GM18507 (cell line): ENCODE measurements around the gene RNF8.
A peak's percentile ranks its signal among the peaks of the same experiment; 100 is the strongest.
"Not testable (repeated sequence)": the region's sequence is repeated elsewhere in the genome, so short reads cannot be mapped to it uniquely, and the experiment has no call there.

Experiments used
- DNase-seq: peaks from one replicate; pipeline ENCODE4 v3.0.0; 2011; ENCODE audit warnings: low read depth; ENCODE audit not compliant: insufficient read length; ENCODE audit errors: extremely low spot score
- FAIRE-seq: peaks from 2 replicates; lab custom pipeline; 2011; peaks lifted over from hg19 to GRCh38; lab: Jason Lieb, UNC

RNF8 gene

GRCh38 chr6:37389857-37390256 lies 36.1 kb downstream of the RNF8 start:
- DNase-seq (no peak), FAIRE-seq (no peak)

- FAIRE-seq (no peak), DNase-seq (no peak)
Observed at GRCh38 chr6:37391120-37391519, 37.3 kb downstream of the RNF8 start.

GRCh38 chr6:37392821-37393220 lies 39.0 kb downstream of the RNF8 start:
- FAIRE-seq: no peak
- no peak for DNase-seq

DNA sequence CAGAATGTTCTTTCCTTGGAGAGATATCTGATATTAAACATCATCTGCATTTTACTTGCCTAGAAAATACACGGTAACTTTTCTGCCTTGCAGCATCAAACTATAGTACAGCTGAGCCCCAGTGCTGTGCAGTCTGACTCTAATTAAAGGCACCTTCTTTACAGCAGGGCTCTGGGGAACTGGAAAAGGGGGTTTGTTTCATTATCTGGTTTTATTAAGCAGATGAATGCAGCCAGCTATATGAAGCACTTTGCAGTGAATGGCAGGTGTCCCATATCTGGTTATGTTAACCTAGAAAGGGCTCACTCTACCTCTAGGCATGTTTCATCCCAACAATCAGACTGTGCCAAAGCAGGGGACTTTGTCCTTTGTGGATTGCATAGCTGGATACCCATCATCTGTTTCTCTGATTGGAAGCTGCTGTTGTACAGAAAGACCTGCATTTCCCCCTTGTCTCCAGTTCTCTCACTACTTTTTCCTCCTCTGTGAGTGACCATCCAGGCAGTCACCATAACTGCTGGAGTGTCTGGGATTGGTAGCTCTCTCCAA lies 39.7 kb downstream of the RNF8 start:
- DNase-seq: no peak
- no peak for FAIRE-seq

- no peak for DNase-seq
- no peak for FAIRE-seq
Observed at GRCh38 chr6:37396571-37397180, 42.9 kb downstream of the RNF8 start.

DNA sequence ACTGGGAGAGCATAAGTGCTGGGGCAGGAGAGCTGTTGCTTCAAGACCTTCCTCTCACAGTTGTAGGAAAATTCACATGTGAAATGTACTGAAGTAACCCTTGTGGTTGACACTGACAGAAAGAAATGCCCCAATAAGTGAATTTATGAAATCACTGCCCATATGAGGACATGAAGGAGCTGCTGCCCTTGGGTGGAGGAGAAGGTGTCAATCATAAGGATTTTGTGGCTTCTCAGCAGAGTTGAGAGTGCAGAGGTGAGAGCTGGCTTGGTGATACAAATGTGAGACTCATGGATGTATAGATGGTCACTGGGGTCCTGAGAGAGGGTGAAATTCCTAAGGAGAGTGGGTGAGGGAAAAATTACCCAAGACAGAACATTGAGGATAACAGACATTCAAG lies 45.3 kb downstream of the RNF8 start:
- no peak for DNase-seq
- no peak for FAIRE-seq

DNA sequence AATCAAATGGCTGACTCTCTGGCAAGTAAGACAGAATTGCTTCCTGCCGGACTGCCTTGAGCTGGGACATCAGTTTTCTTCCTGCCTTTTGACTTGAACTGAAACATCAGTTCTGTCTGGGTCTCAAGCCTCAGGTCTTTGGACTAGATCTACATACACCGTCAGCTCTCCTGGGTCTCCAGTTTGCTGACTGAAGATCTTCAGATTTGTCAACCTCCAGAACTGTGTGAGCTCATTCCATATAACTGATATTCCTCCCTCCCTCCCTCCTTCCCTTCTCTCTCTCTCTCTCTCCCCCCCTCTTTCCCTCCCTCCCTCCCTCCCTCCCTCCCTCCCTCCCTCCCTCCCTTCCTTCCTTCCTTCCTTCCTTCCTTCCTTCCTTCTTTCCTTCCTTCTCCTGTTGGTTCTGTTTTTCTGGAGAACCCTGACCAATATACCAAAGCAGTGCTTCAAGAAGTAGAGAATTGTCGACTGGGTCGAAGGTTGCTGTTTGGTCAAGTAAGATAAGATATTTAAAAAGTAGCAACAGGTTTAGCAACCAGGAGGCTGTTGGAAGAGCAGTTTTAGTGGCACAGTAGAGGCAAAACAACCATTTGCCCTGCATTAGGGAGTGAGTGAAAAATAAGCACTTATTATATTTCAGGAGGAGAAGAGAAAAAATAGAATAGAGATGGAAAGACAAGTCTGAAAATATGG lies 46.2 kb downstream of the RNF8 start:
- FAIRE-seq (no peak), DNase-seq (no peak)

GRCh38 chr6:37401658-37402057 lies 47.9 kb downstream of the RNF8 start:
- not testable (repeated sequence) for FAIRE-seq, DNase-seq

- DNase-seq (no peak), FAIRE-seq (no peak)
Observed at GRCh38 chr6:37406726-37407341, 53.1 kb downstream of the RNF8 start.

DNA sequence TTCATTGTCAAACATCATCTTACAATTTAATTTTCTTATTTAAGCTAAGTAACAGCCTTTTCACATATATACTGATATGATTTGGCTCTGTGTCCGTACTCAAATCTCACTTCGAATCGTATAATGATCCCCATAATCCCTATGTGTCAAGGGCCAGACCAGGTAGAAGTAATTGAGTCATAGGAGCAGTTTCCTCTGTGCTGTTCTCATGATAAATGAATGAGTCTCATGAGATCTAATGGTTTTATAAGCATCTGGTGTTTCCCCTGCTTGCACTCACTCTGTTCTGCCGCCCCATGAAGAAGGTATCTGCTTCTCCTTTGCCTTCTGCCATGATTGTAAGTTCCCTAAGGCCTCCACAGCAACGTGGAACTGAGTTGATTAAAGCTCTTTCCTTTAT lies 54.2 kb downstream of the RNF8 start:
- FAIRE-seq: no peak
- DNase-seq: no peak

GRCh38 chr6:37409501-37409900 lies 55.7 kb downstream of the RNF8 start:
- FAIRE-seq (no peak), DNase-seq (no peak)

GRCh38 chr6:37417393-37417792 lies 63.6 kb downstream of the RNF8 start:
- FAIRE-seq: no peak
- no peak for DNase-seq

GRCh38 chr6:37418722-37419121 lies 64.9 kb downstream of the RNF8 start:
- no peak for DNase-seq
- FAIRE-seq: no peak

DNA sequence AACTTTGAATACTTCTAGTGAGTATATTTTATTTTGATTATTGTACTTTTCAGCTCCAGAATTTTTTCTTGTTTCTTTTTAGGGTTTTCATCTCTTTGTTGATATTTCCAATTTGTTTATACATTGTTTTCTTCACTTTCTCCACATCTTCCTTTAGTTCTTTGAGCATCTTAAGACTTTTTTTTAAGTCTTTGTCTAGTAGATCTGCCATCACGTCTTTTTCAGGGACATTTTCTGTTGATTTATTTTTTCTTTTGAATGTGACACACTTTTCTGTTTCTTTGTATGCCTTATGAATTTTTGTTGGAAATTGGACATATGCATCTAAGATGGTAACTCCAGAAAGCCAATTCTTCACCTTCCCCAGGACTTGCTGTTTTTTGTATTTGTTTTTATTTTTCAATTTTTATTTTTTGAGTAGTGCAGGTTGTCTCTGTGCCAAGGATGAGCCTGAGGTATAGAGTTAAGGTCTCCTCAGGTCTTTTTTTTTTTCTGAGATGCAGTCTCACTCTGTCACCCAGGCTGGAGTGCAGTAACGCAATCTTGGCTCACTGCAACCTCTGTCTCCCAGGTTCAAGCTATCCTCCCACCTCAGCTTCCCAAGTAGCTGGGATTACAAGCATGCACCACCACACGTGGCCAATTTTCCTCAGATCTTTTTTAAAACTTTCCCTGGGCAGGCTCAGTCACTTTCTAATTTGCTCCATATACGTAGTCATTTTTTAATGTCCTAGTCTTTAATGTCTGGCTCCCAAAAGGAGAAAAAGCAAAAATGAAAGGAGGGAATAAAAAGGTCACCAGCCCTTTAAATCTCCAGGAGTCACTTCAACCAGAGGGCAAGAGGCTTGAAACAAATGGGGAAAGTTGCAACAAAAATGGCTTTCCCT lies 72.5 kb downstream of the RNF8 start:
- FAIRE-seq: no peak

GRCh38 chr6:37426945-37427510 lies 73.2 kb downstream of the RNF8 start:
- FAIRE-seq (no peak), DNase-seq (no peak)

More for the DNA sequence above, 72.5 kb downstream of the RNF8 start:
- DNase-seq: no peak

- FAIRE-seq: no peak
Observed at GRCh38 chr6:37429352-37429750, 75.6 kb downstream of the RNF8 start.

DNA sequence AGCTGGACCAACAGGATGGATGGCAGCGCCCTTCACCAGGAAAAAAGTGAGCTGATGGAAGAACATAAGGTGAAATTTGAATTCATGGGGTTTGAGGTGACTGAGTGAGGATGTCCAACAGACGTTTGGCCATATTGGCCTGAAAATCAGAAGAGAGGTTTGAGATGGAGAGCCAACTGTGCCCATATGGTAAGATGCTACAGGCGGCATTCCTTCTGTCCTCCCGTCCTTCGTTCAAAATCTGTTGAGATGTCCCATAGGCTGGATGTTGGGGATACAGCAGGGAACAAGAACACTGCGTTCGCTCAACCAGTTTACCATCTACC lies 78.8 kb downstream of the RNF8 start:
- FAIRE-seq: no peak

More at GRCh38 chr6:37429352-37429750, 75.6 kb downstream of the RNF8 start:
- DNase-seq: no peak

GRCh38 chr6:37432916-37433656 lies 79.3 kb downstream of the RNF8 start, which contains the start of gene CMTR1:
Gene CMTR1, plus strand, starts transcription at chr6:37433221. Its CDS starts 2,409 bp downstream, at chr6:37435630.
- DNase-seq: peak; percentile 96
- FAIRE-seq: peak; percentile 93

More for the DNA sequence above, 78.8 kb downstream of the RNF8 start:
- DNase-seq: no peak
